HG02870 (cell line): ENCODE data around the gene ALDH3B1.

ENCODE experiments used
- ATAC-seq: cut with Tn5 transposase; IDR thresholded peaks from one replicate; pipeline ENCODE4 v1.9.1; 2021; ENCODE audit warnings: mild to moderate bottlenecking, moderate library complexity; ENCODE audit not compliant: unreplicated experiment

Gene ALDH3B1

GRCh38 chr11:68012044-68012842 is 2.1 kb downstream of the ALDH3B1 start:
- ATAC-seq, result no peak

- ATAC-seq, result no peak
These were observed 2.9 kb downstream of the ALDH3B1 start for GRCh38 chr11:68012843-68013610.

DNA sequence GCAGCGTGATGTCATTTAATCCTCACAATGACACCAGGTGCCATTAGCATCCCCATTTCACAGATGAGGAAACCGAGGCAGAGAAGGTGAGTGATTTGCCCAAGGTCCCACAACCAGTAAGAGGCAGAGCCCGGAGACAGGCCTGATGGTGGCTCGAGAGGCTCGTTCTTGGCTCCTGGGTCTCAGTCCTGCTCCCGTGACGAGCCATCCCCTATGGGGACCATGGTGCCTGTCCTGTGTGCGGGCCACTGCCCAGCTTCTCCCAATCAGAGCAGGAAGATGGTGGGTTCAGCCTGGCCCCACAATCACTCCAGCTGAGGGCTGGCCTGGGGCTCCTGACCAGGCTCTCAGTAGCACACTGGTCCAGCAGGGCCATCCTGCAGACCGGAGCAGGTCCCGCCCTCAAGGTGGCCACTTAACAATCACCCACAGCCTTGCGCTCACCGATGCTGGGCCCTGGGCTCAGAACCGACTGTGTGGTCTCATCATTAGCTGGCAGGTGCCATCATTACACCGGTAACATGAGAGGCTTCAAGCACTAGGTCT is 3.6 kb downstream of the ALDH3B1 start:
- no peak for ATAC-seq

DNA sequence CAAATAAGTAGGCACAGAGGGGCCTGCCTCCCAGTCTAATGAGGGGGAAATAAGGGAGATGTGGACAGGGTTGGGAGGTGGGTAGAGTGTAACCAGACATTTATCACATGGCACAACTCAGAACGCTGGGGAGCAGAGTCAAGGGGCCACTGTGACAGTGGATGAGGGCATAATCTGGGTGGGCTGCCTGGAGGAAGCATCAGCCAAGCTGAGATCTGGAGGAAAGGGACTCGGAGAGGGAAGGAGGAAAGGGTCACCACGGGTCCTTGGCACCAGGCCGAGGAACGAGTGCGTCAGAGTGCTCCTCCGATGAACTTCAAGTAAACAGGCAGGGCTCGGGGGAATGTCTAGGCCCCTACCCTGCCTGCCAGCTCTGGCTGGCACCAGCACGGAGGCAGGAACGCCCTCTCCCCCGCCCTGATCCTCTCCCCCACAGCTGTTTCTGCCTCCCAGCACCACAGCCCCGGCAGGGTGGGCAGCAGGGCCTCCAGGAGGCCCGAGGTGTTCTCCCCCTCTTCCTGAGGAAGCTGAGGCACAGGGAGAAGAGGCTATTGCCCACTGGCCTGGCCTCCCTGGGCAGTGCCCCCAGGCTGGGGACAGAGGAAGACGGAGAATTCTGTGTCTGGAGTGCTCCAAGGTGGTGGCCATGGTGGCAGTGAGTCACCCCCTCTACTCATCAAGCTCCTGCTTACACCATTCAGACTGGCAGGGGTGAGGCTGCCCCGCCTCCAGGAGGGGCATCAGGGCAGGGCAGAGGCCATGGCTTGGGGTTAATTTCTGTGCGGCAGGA is 4.2 kb downstream of the ALDH3B1 start:
- no peak for ATAC-seq

- ATAC-seq, result no peak
These were observed 4.9 kb downstream of the ALDH3B1 start for GRCh38 chr11:68014947-68015447.

GRCh38 chr11:68015467-68015866 is 5.3 kb downstream of the ALDH3B1 start:
- no peak for ATAC-seq

GRCh38 chr11:68016161-68016903 is 6.2 kb downstream of the ALDH3B1 start:
- no peak for ATAC-seq

GRCh38 chr11:68016904-68017817 is 7.0 kb downstream of the ALDH3B1 start:
- no peak for ATAC-seq

DNA sequence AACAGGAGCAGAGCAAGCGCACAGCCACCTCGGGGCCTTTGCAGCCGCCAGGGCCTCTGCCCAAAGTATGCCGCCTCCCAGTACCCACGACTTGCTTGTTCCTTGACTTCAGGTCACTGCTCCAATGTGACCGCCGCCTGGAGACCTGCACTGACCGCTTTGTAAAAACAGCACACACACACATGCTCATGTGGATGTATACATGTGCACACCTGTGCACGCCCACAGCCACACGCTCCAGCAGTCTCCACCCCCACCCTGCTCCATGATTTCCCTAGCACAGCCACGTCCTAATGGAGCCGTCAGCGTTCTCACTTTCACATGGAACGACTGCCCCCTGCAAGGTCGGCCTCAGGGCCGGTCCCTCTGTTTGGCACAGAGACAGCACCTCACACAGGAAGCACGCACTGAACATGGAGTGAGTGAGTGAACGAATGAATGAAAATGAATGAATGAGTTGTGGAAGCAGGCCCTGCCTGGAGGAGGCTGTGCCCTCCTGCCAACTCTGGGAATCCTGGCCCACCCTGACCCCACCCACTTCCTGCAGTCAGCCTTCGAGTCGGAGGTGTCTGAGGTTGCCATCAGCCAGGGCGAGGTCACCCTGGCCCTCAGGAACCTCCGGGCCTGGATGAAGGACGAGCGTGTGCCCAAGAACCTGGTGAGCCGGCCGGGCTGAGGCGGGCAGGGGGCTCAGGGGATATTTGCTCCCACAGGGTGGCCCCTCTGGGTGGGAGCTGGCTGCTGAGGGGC is 8.0 kb downstream of the ALDH3B1 start:
- no peak for ATAC-seq

GRCh38 chr11:68018730-68019190 is 8.6 kb downstream of the ALDH3B1 start:
- no peak for ATAC-seq

GRCh38 chr11:68019486-68019885 is 9.4 kb downstream of the ALDH3B1 start:
- ATAC-seq, result no peak

DNA sequence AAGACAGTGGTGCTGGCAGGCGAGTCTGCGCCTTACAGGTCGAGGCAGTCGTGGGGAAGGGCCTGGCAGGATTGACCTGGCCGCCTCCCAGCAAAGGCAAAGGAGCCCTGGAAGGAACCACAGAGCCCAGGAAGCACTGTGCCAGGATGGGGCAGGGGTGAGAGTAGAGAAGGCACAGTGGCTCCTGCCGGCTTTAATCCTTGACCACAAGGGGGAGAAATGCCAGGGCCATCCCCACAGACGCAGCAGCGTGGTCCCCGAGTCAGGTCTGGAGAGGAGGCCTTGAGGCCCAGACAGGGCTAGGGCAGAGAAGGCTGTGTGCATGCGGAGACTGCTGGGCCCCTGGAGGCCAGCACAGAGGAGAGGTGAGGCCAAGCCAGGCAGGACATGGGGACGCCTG is 10.4 kb downstream of the ALDH3B1 start:
- ATAC-seq, result no peak

DNA sequence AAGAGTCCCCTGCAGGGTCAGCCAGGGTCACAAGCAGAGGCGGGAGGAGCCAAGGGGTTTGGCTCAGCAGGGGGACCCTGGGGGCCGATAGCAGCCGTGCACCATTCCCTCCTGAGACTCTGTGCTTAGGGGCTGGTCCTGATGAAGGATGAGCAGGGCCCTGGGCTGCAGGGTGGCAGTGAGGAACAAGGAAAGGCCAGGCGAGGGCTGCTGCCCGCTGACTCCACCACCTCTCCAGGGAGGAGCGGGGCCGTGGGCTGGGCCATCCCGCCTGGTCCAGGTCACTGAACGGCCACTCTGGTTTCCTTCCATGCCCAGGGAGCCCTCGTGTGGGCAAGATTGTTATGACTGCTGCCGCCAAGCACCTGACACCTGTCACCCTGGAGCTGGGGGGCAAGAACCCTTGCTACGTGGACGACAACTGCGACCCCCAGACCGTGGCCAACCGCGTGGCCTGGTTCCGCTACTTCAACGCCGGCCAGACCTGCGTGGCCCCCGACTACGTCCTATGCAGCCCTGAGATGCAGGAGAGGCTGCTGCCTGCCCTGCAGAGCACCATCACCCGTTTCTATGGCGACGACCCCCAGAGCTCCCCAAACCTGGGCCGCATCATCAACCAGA is 11.2 kb downstream of the ALDH3B1 start:
- no peak for ATAC-seq

DNA sequence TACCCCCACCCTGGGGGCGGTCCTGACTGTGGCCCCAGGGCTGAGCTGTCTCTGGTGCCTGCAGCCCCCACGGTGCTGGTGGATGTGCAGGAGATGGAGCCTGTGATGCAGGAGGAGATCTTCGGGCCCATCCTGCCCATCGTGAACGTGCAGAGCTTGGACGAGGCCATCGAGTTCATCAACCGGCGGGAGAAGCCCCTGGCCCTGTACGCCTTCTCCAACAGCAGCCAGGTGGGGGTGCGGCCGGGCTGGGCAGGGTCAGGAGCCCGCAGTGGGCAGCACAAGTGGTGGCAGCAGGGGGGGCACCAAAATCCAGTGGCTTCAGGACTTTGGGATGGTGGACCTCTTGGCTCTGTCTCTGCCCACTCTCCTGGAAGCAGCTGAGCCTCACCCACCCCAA is 12.4 kb downstream of the ALDH3B1 start:
- no peak for ATAC-seq

DNA sequence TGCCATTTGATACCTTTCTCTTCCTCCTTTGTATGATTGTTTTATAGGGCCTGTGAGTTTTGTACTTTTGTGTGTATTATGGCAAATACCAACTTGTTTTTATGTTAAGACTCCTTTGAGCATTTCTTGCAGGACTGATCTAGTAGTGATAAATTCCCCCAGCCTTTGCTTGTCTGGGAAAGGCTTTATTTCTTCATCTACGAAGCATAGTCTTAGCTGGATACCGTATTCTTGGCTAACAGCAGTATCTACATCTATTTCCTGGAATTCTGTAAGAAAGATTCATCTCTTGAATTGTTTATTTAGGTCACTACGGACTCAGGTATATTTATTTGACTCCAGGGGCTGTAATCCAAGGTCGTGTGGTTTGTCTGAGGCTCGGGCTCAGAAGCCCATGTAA is 14.4 kb downstream of the ALDH3B1 start:
- no peak for ATAC-seq

- no peak for ATAC-seq
These were observed 14.9 kb downstream of the ALDH3B1 start for GRCh38 chr11:68025047-68025446.

DNA sequence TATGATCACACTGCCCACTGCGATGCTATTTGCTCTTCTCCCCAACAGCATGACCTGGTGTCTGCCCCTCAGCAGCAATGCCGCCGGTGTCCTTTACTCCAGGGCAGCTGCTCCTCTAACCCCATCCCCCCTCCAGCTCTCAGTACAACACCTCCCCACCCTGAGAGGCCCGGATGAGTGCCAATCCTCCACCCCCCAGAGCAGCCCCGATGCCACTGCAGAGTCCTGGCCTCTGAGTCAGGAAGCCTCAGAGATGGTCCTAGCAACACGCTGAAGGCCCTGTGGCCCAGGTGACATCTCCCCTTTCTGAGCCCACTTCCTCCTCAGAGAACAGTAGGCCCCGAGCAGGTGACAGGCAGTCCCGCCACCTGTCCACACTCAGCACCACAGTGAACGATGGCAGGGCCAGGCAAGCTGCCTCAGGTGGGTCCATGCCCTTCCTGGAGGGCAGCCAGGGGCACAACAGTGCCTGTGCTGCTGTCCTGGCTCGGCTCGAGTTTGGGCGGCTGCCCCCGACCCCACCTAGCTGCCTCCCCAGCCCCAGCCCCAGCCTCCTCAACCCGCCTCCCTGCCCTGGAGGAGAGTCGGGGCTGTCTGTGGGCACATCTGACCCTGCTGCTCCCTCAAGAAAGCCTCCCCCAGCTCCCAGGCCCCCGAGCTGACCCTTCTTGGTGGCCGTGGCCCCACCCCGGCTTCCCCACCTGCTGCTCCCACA is 16.4 kb downstream of the ALDH3B1 start:
- ATAC-seq, result no peak
